Amniotic stem cell (primary cell): ENCODE measurements around the gene PTPRH.
"Not testable (repeated sequence)": the region's sequence is repeated elsewhere in the genome, so short reads cannot be mapped to it uniquely, and the experiment has no call there.

ENCODE experiments used
- DNase-seq: peaks from one replicate; lab custom pipeline; 2025; lab: John Stamatoyannopoulos, UW

PTPRH gene

GRCh38 chr19:55226788-55227187 is 17.5 kb upstream of the PTPRH start:
- DNase-seq: no peak

DNA sequence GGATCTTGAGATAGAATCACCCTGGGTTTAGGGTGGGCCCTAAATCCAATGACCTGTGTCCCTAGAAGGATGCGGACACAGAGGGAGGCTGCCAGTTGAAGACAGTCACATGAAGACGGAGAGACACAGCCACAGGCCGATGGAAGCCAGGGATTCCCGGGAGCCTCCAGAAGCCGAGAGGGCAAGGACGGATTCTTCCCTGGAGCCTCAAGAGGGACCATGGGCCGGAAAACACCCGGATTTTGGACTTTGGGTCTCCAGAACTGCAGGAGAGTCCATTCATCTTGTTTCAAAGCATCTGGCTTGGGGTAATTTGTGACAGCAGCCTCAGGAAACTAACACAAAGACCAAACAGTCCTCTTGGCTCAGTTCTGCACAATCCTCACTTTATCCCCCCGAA is 17.0 kb upstream of the PTPRH start:
- DNase-seq: no peak

DNA sequence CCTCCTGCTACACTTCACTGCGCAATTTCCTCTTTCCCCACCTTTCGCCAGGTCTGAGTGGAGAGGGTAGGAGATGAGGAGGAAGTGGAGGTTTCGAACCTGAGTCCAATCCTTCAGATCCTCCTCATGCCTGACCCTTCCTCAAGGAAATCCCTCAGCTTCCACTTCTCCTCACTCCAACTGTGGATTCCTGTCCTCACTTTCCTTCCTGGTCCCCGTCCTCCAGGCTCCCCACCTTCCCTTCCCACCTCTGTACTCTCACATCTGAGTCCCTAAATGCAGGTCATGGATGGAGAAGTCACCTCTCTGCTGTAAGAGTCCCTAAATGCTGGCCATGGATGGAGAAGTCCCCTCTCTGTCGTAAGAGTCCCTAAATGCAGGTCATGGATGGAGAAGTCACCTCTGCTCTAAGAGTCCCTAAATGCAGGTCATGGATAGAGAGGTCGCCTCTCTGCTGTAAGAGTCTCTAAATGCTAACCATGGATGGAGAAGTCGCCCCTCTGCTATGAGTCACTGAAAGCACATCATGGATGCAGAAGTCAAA is 16.2 kb upstream of the PTPRH start:
- no peak for DNase-seq

DNA sequence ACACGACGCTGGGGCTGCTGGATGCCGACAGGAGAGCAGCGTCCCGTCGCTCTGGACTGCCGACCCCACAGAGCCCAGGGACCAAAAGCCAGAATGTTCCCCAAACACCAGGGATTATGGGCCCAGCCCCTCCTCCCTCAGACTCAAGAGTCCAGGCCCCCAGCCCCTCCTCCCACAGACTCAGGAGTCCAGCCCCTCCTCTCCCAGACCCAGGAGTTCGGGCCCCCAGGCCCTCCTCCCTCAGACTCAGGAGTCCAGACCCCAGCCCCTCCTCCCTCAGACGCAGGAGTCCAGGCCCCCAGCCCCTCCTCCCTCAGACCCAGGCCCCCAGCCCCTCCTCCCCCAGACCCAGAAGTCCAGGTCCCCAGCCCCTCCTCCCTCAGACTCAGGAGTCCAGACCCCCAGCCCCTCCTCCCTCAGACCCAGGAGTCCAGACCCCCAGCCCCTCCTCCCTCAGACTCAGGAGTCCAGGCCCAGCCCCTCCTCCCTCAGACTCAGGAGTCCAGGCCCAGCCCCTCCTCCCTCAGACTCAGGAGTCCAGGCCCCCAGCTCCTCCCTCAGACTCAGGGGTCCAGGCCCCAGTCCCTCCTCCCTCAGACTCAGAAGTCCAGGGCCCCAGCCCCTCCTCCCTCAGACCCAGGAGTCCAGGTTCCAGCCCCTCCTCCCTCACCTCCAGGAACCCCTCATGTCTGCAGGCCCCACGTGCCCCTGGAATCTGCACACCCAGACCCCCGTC is 15.5 kb upstream of the PTPRH start:
- DNase-seq: not testable (repeated sequence)

- no peak for DNase-seq
Observed at GRCh38 chr19:55224038-55224665, 14.9 kb upstream of the PTPRH start.

GRCh38 chr19:55223291-55224037 is 14.2 kb upstream of the PTPRH start:
- no peak for DNase-seq

GRCh38 chr19:55220525-55220924 is 11.2 kb upstream of the PTPRH start:
- no peak for DNase-seq

GRCh38 chr19:55216461-55217198 is 7.3 kb upstream of the PTPRH start:
- DNase-seq: peak; percentile 98

DNA sequence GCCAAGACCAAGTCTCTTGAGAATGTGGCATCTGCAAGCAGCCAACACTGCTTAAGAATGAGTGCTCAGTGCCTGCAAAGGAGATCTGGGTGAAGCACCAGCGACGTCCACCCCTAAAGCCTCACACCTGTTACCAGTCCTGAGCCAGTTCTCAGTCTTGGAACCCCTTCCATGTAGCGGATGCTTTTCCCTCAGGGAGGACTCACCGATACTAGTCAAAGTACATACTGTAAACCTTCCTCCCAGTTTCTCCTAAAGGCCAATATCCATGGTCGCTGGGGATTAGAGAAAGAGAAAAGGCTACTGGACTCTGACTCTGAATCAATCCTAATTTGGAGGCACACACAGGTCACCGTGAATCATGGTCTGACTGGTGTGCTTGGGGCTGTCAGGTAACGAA is 4.2 kb upstream of the PTPRH start:
- DNase-seq: no peak

GRCh38 chr19:55212447-55212846 is 3.1 kb upstream of the PTPRH start:
- DNase-seq: no peak

GRCh38 chr19:55209693-55210472 is 582 bp upstream of the PTPRH start:
- DNase-seq: peak; percentile 90

GRCh38 chr19:55206664-55207500 is 2.4 kb downstream of the PTPRH start:
- peak; percentile 75 for DNase-seq

- DNase-seq: not testable (repeated sequence)
Observed at GRCh38 chr19:55202199-55202598, 7.1 kb downstream of the PTPRH start.

DNA sequence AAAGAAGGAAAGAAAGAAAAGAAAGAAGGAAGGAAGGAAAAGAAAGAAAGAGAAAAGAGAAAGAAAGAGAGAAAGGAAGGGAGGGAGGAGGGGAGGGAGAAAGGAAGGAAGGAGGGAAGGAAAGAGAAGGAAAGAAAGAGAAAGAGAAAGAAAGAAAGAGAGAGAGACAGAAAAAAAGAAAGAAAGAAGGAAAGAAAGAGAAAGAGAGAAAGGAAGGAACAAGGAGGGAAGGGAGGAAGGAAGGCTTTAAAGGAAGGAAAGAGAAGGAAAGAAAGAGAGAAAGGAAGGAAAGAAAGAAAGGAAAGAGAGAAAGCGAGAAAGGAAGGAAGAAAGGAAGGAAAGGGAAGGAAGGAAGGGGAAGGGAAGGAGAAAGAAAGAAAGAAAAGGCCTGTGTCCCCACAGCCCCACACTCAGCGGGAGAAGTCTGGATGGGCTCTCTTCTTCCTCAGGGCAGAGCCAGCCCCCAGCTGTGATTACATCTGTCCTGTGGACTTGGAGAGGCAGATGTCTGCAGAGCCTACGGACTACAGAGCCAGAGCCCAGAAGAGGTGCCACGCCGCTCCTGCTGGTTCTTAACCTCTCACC is 9.6 kb downstream of the PTPRH start:
- no peak for DNase-seq

DNA sequence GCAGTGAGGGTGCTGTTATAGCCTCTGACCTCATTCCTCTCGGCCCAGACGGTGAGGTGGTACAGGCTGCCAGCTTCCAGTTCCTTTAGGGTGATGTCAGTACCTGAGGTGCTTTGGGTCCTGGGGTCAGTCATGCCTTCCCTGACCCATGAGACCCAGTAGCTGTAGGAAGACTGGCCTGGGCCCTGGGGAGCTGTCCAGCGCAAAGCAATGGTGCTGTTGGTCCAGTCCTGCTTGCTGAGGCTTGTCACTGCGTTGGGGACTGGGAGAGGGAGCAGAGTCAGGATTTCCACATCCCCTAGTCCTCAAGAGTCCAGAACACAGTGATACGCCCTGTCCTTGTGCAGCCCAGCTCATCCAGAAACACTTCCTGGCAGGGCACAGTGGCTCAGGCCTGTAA is 10.7 kb downstream of the PTPRH start:
- DNase-seq: no peak

GRCh38 chr19:55197528-55197927 is 11.8 kb downstream of the PTPRH start:
- no peak for DNase-seq

DNA sequence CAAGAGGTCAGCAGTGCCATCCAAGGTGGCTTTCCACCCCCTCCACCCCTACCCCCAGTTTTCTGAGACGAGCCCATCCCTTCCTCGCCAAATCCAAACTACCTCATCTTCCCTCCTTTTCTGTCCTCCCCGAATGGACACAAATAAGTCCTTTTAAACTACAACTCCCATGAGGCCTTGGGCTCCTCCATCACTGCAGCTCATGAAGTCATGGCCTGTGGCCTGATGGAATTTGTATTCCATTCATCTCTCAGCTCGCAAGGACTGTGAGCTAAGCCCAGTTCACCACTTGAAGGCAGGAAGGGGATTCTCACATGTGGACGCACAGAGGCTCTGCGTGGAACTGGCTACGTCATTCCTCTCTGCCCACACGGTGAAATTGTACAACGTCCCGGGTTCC is 12.5 kb downstream of the PTPRH start:
- DNase-seq: no peak

DNA sequence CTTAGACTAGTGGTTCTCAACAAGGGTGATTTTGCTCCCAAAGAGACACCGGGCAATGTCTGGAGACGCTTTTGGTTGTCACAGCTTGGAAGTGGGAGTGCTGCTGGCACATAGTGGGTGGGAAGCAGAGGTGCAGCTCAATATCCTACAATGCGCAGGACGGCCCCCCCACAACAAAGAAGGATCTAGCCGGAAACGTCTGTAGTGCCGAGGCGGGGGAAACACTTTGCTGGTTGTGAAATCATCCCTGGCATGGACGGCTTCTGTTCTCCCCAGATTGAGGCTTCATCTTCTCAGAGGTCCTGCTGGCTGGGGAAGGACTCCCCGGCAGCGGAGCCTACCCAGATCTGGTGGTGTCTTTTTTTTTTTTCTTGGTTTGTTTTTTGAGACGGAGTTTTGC is 15.8 kb downstream of the PTPRH start:
- no peak for DNase-seq

- no peak for DNase-seq
Observed at GRCh38 chr19:55189403-55189835, 19.9 kb downstream of the PTPRH start.

GRCh38 chr19:55188625-55189024 is 20.7 kb downstream of the PTPRH start:
- no peak for DNase-seq
